Globus pallidus (tissue), 1 donor: ENCODE data around the gene MYL4.
A peak's percentile ranks its signal among the peaks of the same experiment; 100 is the strongest.
"Not testable (repeated sequence)": the region's sequence is repeated elsewhere in the genome, so short reads cannot be mapped to it uniquely, and the experiment has no call there.

Experiments
- DNase-seq: peaks from one replicate; pipeline ENCODE4 v3.0.0-alpha.2; 2015; ENCODE audit warnings: low spot score

The MYL4 gene

GRCh38 chr17:47221154-47221553 is 12.0 kb downstream of the MYL4 start:
- DNase-seq: no peak

GRCh38 chr17:47222047-47222446 is 12.9 kb downstream of the MYL4 start:
- no peak for DNase-seq

GRCh38 chr17:47223007-47223406 is 13.9 kb downstream of the MYL4 start:
- no peak for DNase-seq

- DNase-seq: no peak
Observed at GRCh38 chr17:47223460-47223859, 14.3 kb downstream of the MYL4 start.

- not testable (repeated sequence) for DNase-seq
Observed at GRCh38 chr17:47224077-47224476, 14.9 kb downstream of the MYL4 start.

GRCh38 chr17:47224966-47225365 is 15.8 kb downstream of the MYL4 start:
- DNase-seq: no peak

- peak; percentile 39 for DNase-seq
Observed at GRCh38 chr17:47225436-47225858, 16.3 kb downstream of the MYL4 start.

GRCh38 chr17:47225911-47226688 is 17.0 kb downstream of the MYL4 start:
- no peak for DNase-seq

- no peak for DNase-seq
Observed at GRCh38 chr17:47227862-47228261, 18.7 kb downstream of the MYL4 start.

GRCh38 chr17:47229535-47230443 is 20.6 kb downstream of the MYL4 start:
- DNase-seq: peak; percentile 76

- DNase-seq: no peak
Observed at GRCh38 chr17:47230864-47231263, 21.7 kb downstream of the MYL4 start.

- DNase-seq: no peak
Observed at GRCh38 chr17:47231334-47231733, 22.2 kb downstream of the MYL4 start.

GRCh38 chr17:47231866-47232265 is 22.7 kb downstream of the MYL4 start:
- DNase-seq: no peak

- DNase-seq: no peak
Observed at GRCh38 chr17:47232465-47232864, 23.3 kb downstream of the MYL4 start.

- DNase-seq: no peak
Observed at GRCh38 chr17:47235506-47235905, 26.4 kb downstream of the MYL4 start.

- no peak for DNase-seq
Observed at GRCh38 chr17:47235923-47236322, 26.8 kb downstream of the MYL4 start.

- DNase-seq: no peak
Observed at GRCh38 chr17:47237841-47238240, 28.7 kb downstream of the MYL4 start.

GRCh38 chr17:47238321-47239010 is 29.3 kb downstream of the MYL4 start:
- DNase-seq: no peak

GRCh38 chr17:47239619-47239966 is 30.4 kb downstream of the MYL4 start:
- no peak for DNase-seq

- DNase-seq: peak; percentile 64
Observed at GRCh38 chr17:47239967-47240651, 31.0 kb downstream of the MYL4 start.

- DNase-seq: peak; percentile 28
Observed at GRCh38 chr17:47240806-47241205, 31.7 kb downstream of the MYL4 start.

- no peak for DNase-seq
Observed at GRCh38 chr17:47242648-47243047, 33.5 kb downstream of the MYL4 start.
